Measurements from ENCODE around the gene LENEP.

Gene LENEP

GRCh38 chr1:154993572-154994268, at the start of gene LENEP:
Gene LENEP (plus strand): TSS chr1:154993586. CDS start chr1:154993608, 22 bp downstream.
- no peak for DNase-seq (ENCODE audit: low read depth, low spot score)

- no peak for DNase-seq (ENCODE audit: low read depth, low spot score)
Observed at GRCh38 chr1:154943649-154944400, 49.6 kb upstream of the LENEP start.

GRCh38 chr1:154944401-154945159, 48.8 kb upstream of the LENEP start:
- no peak for DNase-seq (ENCODE audit: low read depth, low spot score)

GRCh38 chr1:154945160-154945961, 48.0 kb upstream of the LENEP start:
- DNase-seq (ENCODE audit: low read depth, low spot score), result no peak

- DNase-seq (ENCODE audit: low read depth, low spot score), result no peak
Observed at GRCh38 chr1:154945962-154946850, 47.2 kb upstream of the LENEP start.

GRCh38 chr1:154948079-154948478, 45.3 kb upstream of the LENEP start:
- no peak for DNase-seq (ENCODE audit: low read depth, low spot score)

- peak; percentile 42 for DNase-seq (ENCODE audit: low read depth, low spot score)
Observed at GRCh38 chr1:154951901-154952657, 41.3 kb upstream of the LENEP start.

- DNase-seq (ENCODE audit: low read depth, low spot score), result no peak
Observed at GRCh38 chr1:154952664-154953063, 40.7 kb upstream of the LENEP start.

- DNase-seq (ENCODE audit: low read depth, low spot score), result no peak
Observed at GRCh38 chr1:154953611-154954038, 39.8 kb upstream of the LENEP start.

GRCh38 chr1:154954541-154954940, 38.8 kb upstream of the LENEP start:
- DNase-seq (ENCODE audit: low read depth, low spot score), result no peak

- peak; percentile 88 for DNase-seq (ENCODE audit: low read depth, low spot score)
Observed at GRCh38 chr1:154955039-154955717, 38.2 kb upstream of the LENEP start.

- peak; percentile 71 for DNase-seq (ENCODE audit: low read depth, low spot score)
Observed at GRCh38 chr1:154955718-154956543, 37.5 kb upstream of the LENEP start, which contains the start of gene PBXIP1. Gene PBXIP1 (minus strand): TSS chr1:154956099. CDS start chr1:154953721, 2,378 bp downstream.

- no peak for DNase-seq (ENCODE audit: low read depth, low spot score)
Observed at GRCh38 chr1:154956544-154956941, 36.8 kb upstream of the LENEP start.

- no peak for DNase-seq (ENCODE audit: low read depth, low spot score)
Observed at GRCh38 chr1:154957091-154957657, 36.2 kb upstream of the LENEP start.

GRCh38 chr1:154958036-154958435, 35.4 kb upstream of the LENEP start:
- no peak for DNase-seq (ENCODE audit: low read depth, low spot score)

- DNase-seq (ENCODE audit: low read depth, low spot score), result no peak
Observed at GRCh38 chr1:154958681-154959425, 34.5 kb upstream of the LENEP start.

- no peak for DNase-seq (ENCODE audit: low read depth, low spot score)
Observed at GRCh38 chr1:154959426-154959780, 34.0 kb upstream of the LENEP start.
